SK-N-MC (cell line): ENCODE results near the gene TGFBR3L.
A peak's percentile ranks its signal among the peaks of the same experiment; 100 is the strongest.
"Not testable (repeated sequence)": the region's sequence is repeated elsewhere in the genome, so short reads cannot be mapped to it uniquely, and the experiment has no call there.

Source experiments
- DNase-seq: peaks from one replicate; pipeline ENCODE4 v3.0.0-alpha.2; 2011; ENCODE audit warnings: low read depth, low spot score
- H3K27ac ChIP-seq: fragments of 200-600 bp; sonication (generic); 2 replicates; pipeline ENCODE4 v1.5.1; 2016; ENCODE audit warnings: mixed run types
- H3K36me3 ChIP-seq: fragments of 200-600 bp; sonication (generic); 2 replicates; pipeline ENCODE4 v1.6.1; 2017; ENCODE audit warnings: antibody characterized with exemption, low read length, mixed read lengths; ENCODE audit not compliant: insufficient read depth
- H3K4me3 ChIP-seq: fragments of 200-600 bp; sonication (generic); 2 replicates; pipeline ENCODE4 v1.5.1; 2016
- H3K9ac ChIP-seq: fragments of 200-600 bp; sonication (generic); 2 replicates; pipeline ENCODE4 v1.8.0; 2017; ENCODE audit warnings: mixed run types, mixed read lengths; ENCODE audit not compliant: insufficient read length
- H3K9me3 ChIP-seq: fragments of 200-600 bp; sonication (generic); 2 replicates; pipeline ENCODE4 v1.6.1; 2017; ENCODE audit warnings: low read depth, mild to moderate bottlenecking, antibody characterized with exemption, low read length, moderate library complexity, mixed read lengths
- EZH2 ChIP-seq: fragments of 200-600 bp; sonication (generic); IDR thresholded peaks from one replicate; pipeline ENCODE4 v1.6.1; 2017; ENCODE audit warnings: antibody characterized with exemption
- FOXP2 ChIP-seq: optimal IDR thresholded peaks from 2 replicates; pipeline ENCODE3; 2011; ENCODE audit warnings: mild to moderate bottlenecking, moderate library complexity; ENCODE audit not compliant: insufficient read depth; ENCODE audit errors: extremely low read length, control extremely low read depth
- POLR2AphosphoS5 ChIP-seq: IDR thresholded peaks from 2 replicates; pipeline ENCODE4 v1.6.1; 2012; ENCODE audit warnings: mild to moderate bottlenecking, low read depth, low read length, borderline replicate concordance

Gene TGFBR3L

DNA sequence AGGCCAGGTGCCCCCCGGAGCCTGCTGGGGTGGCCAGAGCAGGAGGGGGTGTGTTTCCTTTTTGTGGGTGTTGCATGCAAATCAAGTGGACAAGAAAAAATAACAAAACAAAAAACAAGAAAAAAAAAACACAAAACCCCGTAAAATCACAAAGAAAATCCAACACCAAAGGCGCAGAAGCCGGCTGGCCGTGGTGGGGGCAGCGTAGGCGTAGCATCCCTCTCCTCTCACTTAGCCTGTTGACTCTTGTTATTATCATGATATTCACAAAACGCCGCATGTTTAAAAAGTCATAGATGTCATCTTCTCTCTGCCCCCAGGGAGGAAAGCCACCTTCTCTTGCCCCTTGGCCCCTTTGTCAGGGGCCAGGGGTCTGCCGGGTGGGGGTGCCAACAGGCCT is 978 bp upstream of the TGFBR3L start:
- peaks cover 22% of the 10 kb centered on the region; the same call in 1 of the 2 replicates for H3K36me3 ChIP-seq
- H3K9ac ChIP-seq: no peak overlapping the region
- no peaks in the 10 kb centered on the region for H3K9me3 ChIP-seq
- no peak for TF ChIP-seq EZH2
- no peak for TF ChIP-seq FOXP2
- TF ChIP-seq POLR2AphosphoS5: no peak
- no peak overlapping the region for H3K27ac ChIP-seq
- no peak overlapping the region for H3K4me3 ChIP-seq
- no peak for DNase-seq

DNA sequence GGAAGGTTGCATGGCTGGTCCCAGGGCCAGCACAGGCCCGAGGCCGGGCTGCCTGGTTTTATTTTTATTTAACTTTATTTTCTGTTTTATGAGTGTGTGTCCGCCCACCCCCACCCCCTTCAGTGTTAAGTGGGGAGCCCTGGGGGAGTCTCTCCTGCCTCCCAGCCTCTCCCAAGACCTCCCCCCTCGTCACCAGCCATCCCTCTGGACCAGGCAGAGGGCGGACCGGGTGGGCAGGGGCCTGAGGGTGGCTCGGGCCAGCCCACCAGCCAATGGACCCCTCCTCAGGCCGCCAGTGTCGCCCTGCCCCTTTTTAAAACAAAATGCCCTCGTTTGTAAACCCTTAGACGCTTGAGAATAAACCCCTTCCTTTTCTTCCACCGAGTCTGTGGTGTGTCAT is 531 bp upstream of the TGFBR3L start:
- peaks cover 22% of the 10 kb centered on the region; the same call in 1 of the 2 replicates for H3K36me3 ChIP-seq
- no peak overlapping the region for H3K27ac ChIP-seq
- no peak overlapping the region for H3K4me3 ChIP-seq
- H3K9me3 ChIP-seq: no peaks in the 10 kb centered on the region
- DNase-seq: no peak
- H3K9ac ChIP-seq: no peak overlapping the region
- TF ChIP-seq POLR2AphosphoS5 (no peak), FOXP2 (no peak), EZH2 (no peak)

DNA sequence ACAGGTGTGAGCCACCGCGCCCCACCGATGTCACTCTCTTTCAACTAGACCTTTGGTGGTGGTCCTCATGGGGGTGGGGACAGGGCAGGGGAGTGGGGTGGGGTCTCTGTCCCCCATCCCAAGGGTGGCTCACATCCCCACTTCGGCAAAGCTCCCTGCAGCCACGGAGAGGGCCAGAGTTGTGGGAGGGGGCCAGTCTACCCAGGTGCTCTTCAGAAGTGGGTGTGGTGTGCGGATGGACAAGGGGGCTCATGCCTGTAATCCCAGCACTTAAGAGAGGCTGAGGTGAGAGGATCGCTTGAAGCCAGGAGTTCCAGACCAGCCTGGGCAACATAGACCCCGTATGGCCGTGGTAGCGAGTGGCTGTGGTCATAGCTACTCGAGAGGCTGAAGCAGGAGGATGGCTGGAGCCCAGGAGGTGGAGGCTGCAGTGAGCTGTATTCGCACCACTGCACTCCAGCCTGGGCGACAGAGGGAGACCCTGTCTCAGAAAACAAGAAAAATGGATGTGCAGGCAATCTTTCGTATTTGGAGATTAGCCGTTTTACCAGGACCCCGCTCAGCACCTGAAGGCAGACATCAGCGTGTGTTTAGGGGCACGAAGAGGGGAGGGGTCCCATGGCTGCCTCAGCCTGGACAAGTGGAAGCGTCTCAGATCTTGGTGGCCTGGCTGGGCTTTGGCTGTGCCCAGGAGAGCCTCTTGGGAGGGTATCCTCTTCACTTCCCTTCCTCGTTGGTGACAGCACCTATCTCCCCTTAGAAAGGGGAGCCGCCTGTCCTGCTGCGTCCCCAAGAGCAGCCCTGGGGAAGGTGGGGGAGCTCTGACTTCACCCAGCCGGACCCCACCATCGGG is 846 bp downstream of the TGFBR3L start:
- Histone ChIP-seq H3K27ac (no peak overlapping the region), H3K9me3 (no peaks in the 10 kb centered on the region), H3K9ac (peak overlapping the region; percentile 72), H3K36me3 (peaks cover 18% of the 10 kb centered on the region; the same call in 1 of the 2 replicates), H3K4me3 (peak overlapping the region; percentile 76)
- no peak for DNase-seq
- TF ChIP-seq EZH2 (no peak), FOXP2 (no peak), POLR2AphosphoS5 (no peak)

DNA sequence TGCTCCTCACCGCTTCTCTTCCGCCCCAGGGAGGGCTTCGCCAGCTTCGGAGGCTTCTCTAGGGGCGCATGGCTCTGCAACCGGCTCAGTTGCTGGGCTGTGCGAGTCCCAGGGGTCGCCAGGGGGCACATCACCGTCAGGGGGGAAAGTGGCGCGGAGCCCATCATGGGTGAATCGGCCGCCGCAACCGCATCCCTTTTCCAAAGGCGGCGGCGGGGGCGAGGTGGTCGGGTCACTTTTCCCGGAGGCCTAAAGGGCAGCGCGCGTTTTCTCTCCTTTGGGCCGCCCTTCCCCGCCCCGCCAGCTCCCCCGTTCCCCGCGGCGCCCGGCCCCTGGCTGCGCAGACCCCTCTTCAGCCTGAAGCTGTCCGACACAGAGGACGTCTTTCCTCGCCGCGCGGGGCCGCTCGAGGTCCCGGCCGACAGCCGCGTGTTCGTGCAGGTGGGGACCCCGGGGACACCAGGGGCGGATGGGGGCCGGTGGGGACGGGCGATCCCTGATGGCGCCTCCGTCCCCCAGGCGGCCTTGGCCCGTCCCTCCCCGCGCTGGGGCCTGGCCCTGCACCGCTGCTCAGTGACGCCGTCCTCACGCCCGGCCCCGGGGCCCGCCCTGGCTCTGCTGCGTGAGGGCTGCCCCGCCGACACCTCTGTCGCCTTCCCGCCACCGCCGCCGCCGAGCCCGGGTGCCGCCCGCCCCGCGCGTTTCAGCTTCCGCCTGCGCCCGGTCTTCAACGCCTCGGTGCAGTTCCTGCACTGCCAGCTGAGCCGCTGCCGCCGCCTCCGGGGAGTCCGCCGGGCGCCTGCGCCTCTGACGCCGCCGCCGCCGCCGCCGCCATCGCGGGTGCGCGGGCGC is 1.7 kb downstream of the TGFBR3L start:
- no peak overlapping the region for H3K27ac ChIP-seq
- DNase-seq: no peak
- TF ChIP-seq EZH2: no peak
- no peak for TF ChIP-seq FOXP2
- no peak for TF ChIP-seq POLR2AphosphoS5
- H3K9me3 ChIP-seq: no peaks in the 10 kb centered on the region
- peak overlapping the region; percentile 76 for H3K4me3 ChIP-seq
- peak overlapping the region; percentile 72 for H3K9ac ChIP-seq
- H3K36me3 ChIP-seq: peaks cover 9% of the 10 kb centered on the region; the same call in 1 of the 2 replicates

DNA sequence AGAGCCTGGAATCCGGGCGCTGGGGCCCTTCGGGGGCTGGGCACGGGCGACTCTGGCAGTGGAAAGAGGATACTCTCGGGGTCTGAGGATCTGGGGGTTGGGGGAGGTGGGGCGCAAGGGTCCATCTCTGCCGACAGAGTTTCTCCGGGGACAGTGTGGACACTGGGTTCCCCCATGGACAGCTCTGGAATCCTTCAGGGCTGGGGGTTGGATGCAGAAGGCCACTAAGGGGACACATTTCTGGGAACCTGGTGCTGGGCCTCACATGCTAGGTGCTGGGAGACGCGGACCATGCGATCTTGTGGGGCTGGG is 2.3 kb downstream of the TGFBR3L start:
- no peak for DNase-seq
- Histone ChIP-seq H3K36me3 (peaks cover 3% of the 10 kb centered on the region; the same call in 1 of the 2 replicates), H3K4me3 (peak overlapping the region; percentile 76), H3K9me3 (no peaks in the 10 kb centered on the region), H3K9ac (peak overlapping the region; percentile 72), H3K27ac (no peak overlapping the region)
- TF ChIP-seq EZH2 (no peak), FOXP2 (no peak), POLR2AphosphoS5 (no peak)

DNA sequence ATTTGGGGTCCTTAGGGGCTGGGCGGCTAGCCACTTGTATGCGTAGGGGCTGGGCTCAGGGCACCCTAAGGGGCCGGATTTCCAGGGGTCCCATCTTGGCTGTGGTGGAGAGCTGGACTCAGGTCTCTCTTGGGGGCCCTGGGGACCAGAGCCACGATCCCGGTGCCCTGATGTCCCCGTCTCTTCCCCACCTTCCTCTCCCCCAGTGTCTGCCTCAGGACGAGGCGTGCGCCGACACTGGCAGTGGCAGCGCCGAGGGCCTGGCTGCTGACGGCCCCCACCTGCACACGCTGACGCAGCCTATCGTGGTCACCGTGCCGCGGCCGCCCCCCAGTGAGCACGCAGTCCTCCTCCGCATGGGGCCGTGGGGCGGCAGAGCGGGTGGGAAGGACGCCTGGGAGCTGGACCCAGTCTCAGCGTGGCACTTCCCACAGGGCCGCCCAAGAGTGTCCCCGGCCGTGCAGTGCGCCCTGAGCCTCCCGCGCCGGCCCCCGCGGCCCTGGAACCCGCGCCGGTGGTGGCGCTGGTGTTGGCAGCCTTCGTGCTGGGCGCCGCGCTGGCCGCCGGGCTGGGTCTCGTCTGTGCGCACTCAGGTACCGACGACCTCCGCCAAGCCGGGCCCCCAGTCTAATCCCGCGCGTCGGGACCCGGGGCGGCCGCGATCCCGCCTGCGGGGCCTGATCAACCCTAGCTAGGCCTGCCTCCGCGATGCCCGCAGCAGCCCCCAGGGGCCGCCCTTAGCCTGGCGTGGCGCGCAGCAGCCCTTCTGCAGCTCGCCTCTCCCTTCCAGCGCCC is 2.8 kb downstream of the TGFBR3L start:
- H3K36me3 ChIP-seq: peaks cover 6% of the 10 kb centered on the region; the same call in 1 of the 2 replicates
- TF ChIP-seq POLR2AphosphoS5: no peak
- TF ChIP-seq FOXP2: no peak
- no peak for TF ChIP-seq EZH2
- no peak overlapping the region for H3K27ac ChIP-seq

DNA sequence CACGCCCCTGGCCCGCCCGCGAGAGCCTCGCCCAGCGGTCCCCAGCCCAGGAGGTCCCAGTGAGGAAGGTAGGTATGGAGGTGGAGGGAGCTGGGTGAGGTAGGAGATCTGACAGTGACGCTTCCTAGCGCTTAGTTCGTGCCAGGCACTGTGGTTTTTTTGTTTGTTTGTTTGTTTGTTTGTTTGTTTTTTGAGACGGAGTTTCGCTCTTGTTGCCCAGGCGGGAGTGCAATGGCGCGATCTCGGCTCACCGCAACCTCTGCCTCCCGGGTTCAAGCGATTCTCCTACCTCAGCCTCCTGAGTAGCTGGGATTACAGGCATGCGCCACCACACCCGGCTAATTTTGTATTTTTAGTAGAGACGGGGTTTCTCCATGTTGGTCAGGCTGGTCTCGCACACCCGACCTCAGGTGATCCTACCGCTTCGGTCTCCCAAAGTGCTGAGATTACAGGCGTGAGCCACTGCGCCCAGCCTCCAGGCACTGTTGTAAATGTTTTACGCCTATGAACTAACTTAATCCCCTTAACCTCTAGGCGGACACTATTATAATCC is 3.5 kb downstream of the TGFBR3L start:
- not testable (repeated sequence) for H3K9ac ChIP-seq, H3K4me3 ChIP-seq, H3K9me3 ChIP-seq, H3K27ac ChIP-seq, DNase-seq
- peaks cover 11% of the 10 kb centered on the region; the same call in 1 of the 2 replicates for H3K36me3 ChIP-seq

More for the DNA sequence above, 2.8 kb downstream of the TGFBR3L start:
- DNase-seq: no peak
- Histone ChIP-seq H3K9ac (no peak overlapping the region), H3K4me3 (peak overlapping the region; percentile 76), H3K9me3 (no peaks in the 10 kb centered on the region)
